ENCODE data around the gene TDP2. TPM values are rescaled to one million over a fixed set of nuclear protein-coding genes. Genes with fewer than 3 reads are reported as not detected.
A peak's percentile ranks its signal among the peaks of the same experiment; 100 is the strongest.
"Not testable (repeated sequence)": the region's sequence is repeated elsewhere in the genome, so short reads cannot be mapped to it uniquely, and the experiment has no call there.

Gene TDP2
- total RNA-seq, 1 experiment from 2014 or later, result 25.3 TPM

DNA sequence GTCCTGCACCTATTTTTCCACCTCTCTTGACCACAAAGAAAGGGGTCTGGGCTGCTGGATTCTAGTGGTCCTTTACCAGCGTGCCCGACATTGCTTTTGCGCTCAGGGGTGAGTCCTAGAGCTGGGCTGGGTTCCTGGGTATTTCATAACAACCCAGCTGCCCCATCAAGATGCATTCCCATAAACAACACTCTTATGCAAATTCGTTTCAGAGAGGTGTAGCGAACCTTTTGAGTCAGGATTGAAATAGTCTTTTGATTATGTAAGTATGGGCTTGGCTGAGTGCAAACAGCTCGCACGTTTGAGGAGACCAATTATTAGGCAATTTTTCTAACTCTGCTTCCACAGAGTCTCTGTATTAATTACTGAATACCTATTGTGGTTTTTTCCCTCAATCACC, 13.9 kb upstream of the TDP2 start:
- DNase-seq (ENCODE audit: low read depth), result no peak

DNA sequence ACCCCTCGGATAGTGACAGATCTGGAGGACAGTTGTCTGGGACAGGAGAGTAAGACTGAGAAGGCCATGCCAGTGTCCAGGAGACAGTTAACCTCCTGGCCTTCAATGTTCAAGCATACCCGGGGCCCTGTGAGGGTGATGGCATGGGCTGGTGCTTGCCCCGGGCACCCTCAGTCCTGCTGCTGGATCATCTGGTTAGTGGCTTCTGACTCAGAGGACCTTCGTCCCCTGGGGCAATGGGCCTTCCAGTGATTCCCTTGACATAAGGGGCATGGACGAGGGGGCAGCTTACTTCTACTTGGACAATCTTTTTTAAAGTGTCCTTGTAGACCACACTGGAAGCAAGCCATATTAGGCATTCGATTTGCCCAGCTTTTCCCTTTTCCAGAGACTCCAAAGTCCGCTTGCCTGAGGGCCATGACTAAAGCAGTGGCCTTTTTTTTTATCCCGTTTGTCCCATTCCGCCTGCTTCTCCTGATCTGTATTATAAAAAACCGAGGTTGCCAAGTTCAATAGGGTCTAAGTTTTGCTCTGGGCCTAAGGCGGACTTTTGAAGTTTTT, 12.2 kb upstream of the TDP2 start:
- DNase-seq (ENCODE audit: low read depth), result not testable (repeated sequence)

DNA sequence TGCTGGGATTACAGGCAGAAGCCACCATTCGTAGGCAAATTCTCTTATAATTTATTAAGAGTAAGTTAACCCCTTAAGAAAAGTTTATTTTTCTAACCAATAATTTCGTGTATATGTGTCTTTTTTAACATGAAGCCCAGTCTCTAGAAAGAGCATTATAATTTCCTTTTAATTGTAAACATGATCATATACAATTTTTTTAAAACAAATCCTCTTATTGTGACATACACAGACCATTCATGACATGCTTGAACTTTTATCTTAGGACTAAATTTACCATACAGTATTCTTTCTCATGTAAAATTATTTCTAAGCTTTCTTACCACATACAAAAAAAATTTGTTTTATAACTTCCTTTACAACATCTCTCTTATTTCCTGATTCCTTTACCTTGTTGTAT, 6.9 kb upstream of the TDP2 start:
- DNase-seq (ENCODE audit: low read depth), result no peak

- DNase-seq (ENCODE audit: low read depth), result no peak
Observed at GRCh38 chr6:24672620-24673182, 6.0 kb upstream of the TDP2 start.

DNA sequence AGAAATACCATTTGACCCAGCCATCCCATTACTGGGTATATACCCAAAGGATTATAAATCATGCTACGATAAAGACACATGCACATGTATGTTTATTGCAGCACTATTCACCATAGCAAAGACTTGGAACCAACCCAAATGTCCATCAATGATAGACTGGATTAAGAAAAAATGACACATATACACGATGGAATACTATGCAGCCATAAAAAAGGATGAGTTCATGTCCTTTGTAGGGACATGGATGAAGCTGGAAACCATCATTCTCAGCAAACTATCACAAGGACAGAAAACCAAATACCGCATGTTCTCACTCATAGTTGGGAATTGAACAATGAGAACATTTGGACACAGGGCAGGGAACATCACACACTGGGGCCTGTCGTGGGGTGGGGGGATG, 4.4 kb upstream of the TDP2 start:
- not testable (repeated sequence) for DNase-seq (ENCODE audit: low read depth)

DNA sequence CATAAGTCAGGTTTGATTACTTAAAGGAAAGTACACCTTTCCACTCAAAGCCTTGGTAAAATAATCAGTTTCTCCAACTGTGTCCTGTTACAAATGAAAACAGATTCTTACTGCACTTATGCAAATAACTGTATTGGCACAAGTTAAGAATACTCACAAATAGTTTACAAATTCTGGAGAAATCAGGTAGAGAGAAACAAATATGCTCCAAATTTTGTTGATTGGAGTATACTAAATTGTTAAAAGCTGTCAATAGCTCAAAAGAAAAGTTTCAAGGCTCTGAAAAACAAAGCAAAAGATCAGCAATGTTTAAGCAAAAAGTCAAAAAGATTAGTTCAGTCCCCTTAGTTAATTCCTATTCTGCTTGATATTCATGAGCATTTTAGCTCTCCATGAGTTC, 3.8 kb upstream of the TDP2 start:
- DNase-seq (ENCODE audit: low read depth), result not testable (repeated sequence)

DNA sequence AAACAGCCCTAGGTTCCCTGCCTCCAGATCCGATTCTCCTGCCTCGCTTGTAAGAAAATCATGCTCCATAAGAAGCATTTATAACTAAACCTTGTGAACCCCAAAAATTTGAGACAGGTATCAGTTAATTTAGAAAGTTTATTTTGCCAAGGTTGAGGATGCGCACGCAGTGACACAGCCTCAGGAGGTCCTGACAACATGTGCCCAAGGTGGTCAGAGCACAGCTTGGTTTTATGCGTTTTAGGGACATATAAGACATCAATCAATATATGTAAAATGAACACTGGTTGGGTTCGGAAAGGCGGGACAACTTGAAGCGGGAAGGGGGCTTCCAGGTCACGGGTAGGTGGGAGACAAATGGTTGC, 2.3 kb upstream of the TDP2 start:
- no peak for DNase-seq (ENCODE audit: low read depth)

DNA sequence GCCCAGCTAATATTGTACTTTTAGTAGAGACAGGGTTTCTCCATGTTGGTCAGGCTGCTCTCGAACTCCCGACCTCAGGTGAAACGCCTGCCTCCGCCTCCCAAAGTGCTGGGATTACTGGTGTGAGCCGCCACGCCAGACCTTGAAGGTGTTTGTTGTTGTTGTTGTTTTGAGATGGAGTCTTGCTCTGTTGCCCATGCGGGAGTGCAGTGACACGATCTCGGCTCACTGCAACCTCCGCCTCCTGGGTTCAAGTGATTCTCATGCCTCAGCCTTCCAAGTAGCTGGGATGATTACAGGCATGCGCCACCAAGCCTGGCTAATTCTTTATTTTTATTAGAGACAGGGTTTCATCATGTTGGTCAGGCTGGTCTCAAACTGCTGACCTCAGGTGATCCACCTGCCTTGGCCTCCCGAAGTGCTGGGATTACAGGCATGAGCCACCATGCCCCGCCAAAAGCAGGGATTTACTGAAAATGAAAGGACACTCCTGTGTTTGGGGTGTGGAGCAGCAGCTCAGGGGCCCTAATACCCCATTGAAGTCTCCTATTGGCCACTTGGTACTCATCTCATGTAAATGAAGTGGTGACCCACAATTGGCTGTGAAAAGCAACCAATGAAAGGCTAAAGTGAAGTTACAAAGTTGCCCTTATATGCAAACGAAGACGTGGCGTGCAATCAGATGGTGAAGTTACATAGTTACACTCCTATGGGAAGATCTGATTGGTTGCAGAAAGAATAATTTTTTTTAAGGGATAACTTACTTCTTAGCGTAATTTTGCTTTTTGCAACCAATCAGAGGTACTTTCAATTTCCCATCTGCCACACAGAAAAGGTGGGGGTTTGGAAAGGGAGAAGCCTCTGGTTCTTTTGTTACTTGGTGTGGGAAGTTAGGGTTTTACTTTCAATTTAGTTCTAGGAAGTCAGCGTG, 1.6 kb upstream of the TDP2 start:
- not testable (repeated sequence) for DNase-seq (ENCODE audit: low read depth)

GRCh38 chr6:24667378-24667803, 692 bp upstream of the TDP2 start:
- no peak for DNase-seq (ENCODE audit: low read depth)

- peak; percentile 50 for DNase-seq (ENCODE audit: low read depth)
Observed at GRCh38 chr6:24666097-24666640, 530 bp downstream of the TDP2 start.

GRCh38 chr6:24664046-24664987, 2.4 kb downstream of the TDP2 start:
- no peak for DNase-seq (ENCODE audit: low read depth)

- DNase-seq (ENCODE audit: low read depth), result no peak
Observed at GRCh38 chr6:24663189-24663588, 3.5 kb downstream of the TDP2 start.

GRCh38 chr6:24662236-24662635, 4.5 kb downstream of the TDP2 start:
- no peak for DNase-seq (ENCODE audit: low read depth)

- not testable (repeated sequence) for DNase-seq (ENCODE audit: low read depth)
Observed at GRCh38 chr6:24661759-24662158, 4.9 kb downstream of the TDP2 start.

GRCh38 chr6:24660105-24660504, 6.6 kb downstream of the TDP2 start:
- DNase-seq (ENCODE audit: low read depth), result no peak

DNA sequence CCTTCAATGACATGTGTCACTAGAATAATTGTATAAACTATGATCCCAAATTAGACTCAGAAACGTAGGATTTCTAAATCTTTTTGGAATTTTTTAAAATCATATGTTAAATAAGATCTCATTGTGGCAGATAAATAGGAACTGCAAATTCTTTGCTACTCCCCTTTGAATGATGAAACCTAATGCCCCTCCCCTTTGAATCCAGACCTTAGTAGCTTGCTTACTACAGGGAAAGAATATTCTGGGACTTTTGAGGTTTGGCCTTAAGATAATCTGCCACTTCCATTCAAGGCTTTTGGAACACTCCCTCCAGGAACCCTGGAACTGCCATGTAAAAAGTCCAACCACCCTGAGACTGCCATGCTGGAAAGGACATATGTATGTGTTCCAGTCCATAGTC, 7.1 kb downstream of the TDP2 start:
- no peak for DNase-seq (ENCODE audit: low read depth)

- DNase-seq (ENCODE audit: low read depth), result no peak
Observed at GRCh38 chr6:24658573-24659560, 7.8 kb downstream of the TDP2 start.

GRCh38 chr6:24655215-24655614, 11.5 kb downstream of the TDP2 start:
- no peak for DNase-seq (ENCODE audit: low read depth)

GRCh38 chr6:24650365-24650764, 16.3 kb downstream of the TDP2 start:
- no peak for DNase-seq (ENCODE audit: low read depth)

DNA sequence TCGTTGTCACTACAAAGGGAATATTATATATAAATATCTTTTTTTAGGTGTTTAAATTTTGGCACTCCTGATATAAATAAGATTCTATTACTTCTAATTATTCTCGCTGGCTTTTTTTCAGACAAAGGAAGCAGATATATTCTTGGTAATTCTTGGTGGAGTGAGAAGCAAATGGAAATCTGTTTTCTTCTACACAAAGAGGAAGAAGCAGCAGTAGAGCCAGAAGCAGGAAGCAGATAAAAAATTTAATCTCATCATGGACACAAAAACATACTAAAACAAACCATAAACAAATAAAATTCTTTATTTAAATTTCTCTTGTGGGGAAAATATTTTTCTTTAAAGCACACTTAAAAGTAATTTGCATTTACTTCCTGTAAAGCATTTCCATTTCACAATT, 17.0 kb downstream of the TDP2 start:
- no peak for DNase-seq (ENCODE audit: low read depth)

Data from Daoy (cell line).